Suprapubic skin (tissue), 3 donors: Measurements from ENCODE around the gene MCM5.

ENCODE experiments used
- EP300 ChIP-seq: sonication (generic); formaldehyde crosslinking; IDR thresholded peaks from one replicate; pipeline ENCODE4 v1.6.1; 2017; ENCODE audit warnings: antibody characterized with exemption
- POLR2A ChIP-seq, 2 donors: fragments of 450-650 bp; IDR thresholded peaks; one replicate each; pipeline ENCODE4 v1.6.1; 2017; ENCODE audit warnings: antibody characterized with exemption in 2 of 2, mild to moderate bottlenecking in 2 of 2, moderate library complexity in 2 of 2
- TF ChIP-seq, protein P1 (sequence below), 2 donors: fragments of 200-600 bp in 1 of 2; fragments of 450-650 bp in 1 of 2; sonication (generic) in 1 of 2; IDR thresholded peaks; one replicate each; pipeline ENCODE4 v1.5.1; 2016 to 2019; ENCODE audit warnings: antibody characterized with exemption in 2 of 2, mild to moderate bottlenecking in 1 of 2, moderate library complexity in 1 of 2

GRCh38 chr22:35410663-35411034, 10.7 kb downstream of the MCM5 start:
- TF ChIP-seq, protein P1, sequence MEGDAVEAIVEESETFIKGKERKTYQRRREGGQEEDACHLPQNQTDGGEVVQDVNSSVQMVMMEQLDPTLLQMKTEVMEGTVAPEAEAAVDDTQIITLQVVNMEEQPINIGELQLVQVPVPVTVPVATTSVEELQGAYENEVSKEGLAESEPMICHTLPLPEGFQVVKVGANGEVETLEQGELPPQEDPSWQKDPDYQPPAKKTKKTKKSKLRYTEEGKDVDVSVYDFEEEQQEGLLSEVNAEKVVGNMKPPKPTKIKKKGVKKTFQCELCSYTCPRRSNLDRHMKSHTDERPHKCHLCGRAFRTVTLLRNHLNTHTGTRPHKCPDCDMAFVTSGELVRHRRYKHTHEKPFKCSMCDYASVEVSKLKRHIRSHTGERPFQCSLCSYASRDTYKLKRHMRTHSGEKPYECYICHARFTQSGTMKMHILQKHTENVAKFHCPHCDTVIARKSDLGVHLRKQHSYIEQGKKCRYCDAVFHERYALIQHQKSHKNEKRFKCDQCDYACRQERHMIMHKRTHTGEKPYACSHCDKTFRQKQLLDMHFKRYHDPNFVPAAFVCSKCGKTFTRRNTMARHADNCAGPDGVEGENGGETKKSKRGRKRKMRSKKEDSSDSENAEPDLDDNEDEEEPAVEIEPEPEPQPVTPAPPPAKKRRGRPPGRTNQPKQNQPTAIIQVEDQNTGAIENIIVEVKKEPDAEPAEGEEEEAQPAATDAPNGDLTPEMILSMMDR (IDR thresholded peaks at IDR 0.05) = no peak
- TF ChIP-seq POLR2A (IDR thresholded peaks at IDR 0.05) (no peak), EP300 (no peak)
